GM12801 (cell line): Measurements from ENCODE around the gene OOEP.

Source experiments
- CTCF ChIP-seq: IDR thresholded peaks from one replicate; pipeline ENCODE4 v1.5.1; 2011; ENCODE audit warnings: control low read depth; ENCODE audit not compliant: insufficient read length; ENCODE audit errors: extremely low read depth

The OOEP gene

DNA sequence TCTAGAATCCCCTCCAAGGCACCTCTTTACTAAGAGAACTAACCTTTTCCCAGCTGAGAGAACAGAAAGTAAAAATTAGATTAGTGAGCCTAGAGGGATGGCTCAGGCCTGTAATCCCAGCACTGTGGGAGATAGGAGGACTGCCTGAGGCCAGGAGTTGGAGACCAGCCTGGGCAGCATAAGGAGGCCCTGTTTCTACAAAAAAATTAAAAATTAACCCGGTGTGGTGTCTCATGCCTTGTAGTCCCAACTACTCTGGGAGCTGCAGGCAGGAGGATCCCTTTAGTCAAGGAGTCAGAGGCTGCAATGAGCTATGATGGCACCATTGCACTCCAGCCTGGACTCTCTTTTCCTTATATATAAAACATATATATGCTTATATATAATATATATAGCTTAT is 5.5 kb upstream of the OOEP start:
- no peak for TF ChIP-seq CTCF

DNA sequence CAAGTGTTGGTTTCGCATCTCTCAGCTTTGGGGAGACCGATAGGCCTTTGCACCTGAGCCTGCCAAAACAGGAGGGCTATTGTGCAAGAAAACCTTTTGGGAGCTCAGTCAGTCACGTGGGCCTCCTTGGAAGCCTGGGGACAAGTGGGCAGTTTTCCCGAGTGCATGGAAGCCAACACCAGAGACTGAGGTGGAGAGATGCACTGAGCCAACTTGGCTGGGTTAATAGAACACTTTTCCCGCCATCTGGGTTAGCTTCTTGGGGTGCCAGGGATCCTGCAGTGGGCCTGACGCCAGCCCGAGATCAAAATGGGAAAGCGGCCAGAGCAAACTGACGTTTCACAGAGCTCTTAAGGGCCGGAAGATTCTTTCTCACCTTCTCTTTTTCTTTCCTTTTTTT is 2.8 kb upstream of the OOEP start:
- no peak for TF ChIP-seq CTCF

GRCh38 chr6:73371984-73372383 is 2.3 kb upstream of the OOEP start:
- no peak for TF ChIP-seq CTCF

GRCh38 chr6:73369157-73369556 is 540 bp downstream of the OOEP start:
- no peak for TF ChIP-seq CTCF

DNA sequence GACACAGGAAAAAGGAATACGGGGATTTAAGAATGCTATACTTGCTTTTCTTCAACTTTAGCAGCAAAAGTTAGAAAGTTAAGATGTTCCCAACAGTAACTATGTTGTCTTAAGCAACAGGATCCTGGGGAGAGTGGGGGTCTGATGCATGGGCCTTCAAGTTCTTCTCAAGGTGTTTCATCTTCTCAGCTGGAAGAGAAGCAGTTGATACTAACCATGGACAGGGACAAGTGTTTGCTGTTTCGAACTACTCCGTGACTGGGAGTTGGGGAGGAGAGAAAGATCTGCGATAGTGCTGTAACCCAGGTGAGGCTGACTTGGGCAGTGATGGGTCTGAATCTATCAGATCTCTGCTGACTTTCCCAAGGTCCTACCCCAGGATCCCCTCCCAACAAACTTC is 1.0 kb downstream of the OOEP start:
- no peak for TF ChIP-seq CTCF

DNA sequence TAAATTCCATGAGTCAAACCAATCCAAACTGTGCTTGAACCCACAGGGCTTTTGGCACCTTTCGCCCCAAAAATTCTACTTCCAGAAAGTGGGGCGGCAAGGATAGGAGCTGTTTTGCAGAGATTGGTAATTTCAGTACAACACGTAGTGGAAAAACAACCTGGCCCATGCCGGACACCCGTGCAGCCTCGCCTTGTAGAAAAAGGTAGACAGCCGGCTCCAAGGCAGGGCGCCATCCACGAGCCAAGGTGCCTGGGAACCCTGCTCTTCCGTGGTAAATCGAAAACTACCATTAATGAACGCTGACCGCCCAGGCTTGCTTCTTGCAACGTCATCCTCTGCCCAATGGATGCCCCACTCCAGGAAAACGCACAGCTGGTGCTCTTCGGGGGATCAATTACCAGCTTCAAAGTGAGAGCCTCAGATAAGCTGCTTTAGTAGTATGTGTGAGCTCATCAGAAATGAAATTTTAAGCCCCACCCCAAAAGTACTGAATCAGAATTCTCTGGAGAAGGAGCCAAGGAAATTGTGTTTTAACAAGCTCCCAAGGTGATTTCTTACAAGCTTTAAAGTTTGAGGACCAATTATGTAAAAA is 1.8 kb downstream of the OOEP start:
- TF ChIP-seq CTCF: no peak

DNA sequence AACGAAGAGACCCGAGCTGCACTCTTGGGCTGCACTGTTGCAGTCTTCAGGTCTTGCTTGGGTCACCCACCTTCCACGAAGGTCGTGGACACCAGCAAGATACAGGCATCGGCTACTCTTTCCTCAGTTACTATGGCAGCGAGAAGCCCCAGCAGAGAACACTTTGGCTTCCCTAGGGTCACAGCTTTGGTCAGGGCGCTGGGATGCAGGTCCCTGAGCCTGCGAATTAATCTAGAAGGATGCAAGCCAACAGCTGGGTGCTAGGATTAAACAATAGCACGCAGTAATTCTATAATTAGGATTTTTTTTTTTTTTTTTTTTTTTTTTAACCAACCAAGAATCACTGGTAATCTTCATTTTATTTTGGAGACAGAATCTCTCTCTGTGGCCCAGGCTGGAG is 5.1 kb downstream of the OOEP start:
- TF ChIP-seq CTCF: no peak

DNA sequence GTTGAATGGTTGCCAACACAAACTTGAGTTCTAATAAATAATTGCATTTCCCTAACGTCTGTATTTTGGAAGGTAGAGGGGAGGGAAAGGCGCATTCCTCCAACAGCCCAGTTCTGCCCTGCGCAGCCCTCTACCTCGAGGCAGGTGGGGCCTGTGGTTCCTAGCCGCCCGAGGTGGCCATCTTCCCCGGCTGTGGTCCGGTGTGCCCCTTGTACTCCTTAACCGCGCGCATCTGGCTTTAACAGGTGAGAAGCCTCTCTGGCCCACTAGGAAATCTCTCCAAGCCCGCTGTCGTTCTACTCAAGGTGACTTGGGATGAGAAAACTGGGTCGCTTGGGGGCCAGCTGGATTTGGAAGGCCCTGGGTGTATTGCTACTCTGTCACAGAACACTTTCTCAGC is 5.6 kb downstream of the OOEP start:
- no peak for TF ChIP-seq CTCF
